GM20000 (cell line): ENCODE measurements around the gene PDZRN3.

ENCODE experiments used
- DNase-seq: peaks from one replicate; pipeline ENCODE4 v3.0.0; 2012; ENCODE audit warnings: low spot score
- TF ChIP-seq, protein P1 (sequence below): IDR thresholded peaks from 2 replicates; pipeline ENCODE4 v1.5.1; 2012; ENCODE audit warnings: mild to moderate bottlenecking, control low read depth; ENCODE audit errors: extremely low read depth, missing control alignments

Gene PDZRN3

DNA sequence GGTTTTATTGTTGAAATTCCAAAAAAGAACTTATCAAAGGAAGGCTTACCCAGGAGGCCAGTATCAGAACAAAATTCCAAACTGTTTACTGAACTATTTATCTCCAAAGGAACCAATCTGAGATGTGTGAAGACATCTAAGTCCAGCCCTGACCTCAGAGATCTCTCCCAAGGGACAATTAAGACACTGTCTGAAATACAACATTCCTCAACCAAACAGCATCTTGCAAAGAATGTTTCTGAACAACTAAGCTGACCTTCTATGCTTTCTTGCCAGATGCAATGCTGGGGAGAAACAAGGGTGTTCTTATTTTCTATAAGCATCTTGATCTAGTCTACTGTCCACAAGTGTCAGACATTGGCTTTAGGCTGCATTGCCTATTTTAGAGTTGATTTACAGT is 13.6 kb downstream of the PDZRN3 start:
- DNase-seq: no peak
- TF ChIP-seq, protein P1, sequence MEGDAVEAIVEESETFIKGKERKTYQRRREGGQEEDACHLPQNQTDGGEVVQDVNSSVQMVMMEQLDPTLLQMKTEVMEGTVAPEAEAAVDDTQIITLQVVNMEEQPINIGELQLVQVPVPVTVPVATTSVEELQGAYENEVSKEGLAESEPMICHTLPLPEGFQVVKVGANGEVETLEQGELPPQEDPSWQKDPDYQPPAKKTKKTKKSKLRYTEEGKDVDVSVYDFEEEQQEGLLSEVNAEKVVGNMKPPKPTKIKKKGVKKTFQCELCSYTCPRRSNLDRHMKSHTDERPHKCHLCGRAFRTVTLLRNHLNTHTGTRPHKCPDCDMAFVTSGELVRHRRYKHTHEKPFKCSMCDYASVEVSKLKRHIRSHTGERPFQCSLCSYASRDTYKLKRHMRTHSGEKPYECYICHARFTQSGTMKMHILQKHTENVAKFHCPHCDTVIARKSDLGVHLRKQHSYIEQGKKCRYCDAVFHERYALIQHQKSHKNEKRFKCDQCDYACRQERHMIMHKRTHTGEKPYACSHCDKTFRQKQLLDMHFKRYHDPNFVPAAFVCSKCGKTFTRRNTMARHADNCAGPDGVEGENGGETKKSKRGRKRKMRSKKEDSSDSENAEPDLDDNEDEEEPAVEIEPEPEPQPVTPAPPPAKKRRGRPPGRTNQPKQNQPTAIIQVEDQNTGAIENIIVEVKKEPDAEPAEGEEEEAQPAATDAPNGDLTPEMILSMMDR: no peak

DNA sequence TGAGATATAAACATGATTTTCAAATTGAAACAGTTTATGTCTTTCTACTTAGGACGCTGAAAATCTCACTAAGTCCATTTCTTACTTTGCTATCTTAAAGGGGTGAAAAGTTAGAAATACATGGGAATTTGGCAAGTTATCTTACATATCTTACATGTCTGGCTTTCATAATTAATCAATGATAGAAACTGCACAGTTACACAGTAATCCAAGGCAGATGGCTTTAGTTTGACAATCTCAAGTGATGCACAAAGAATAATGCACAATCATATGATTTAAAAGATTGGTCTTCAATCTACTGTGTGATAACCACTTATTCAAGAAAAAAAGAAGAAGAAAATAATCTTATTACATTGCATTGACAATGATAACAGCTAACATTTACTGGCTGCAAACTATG is 14.2 kb downstream of the PDZRN3 start:
- TF ChIP-seq, protein P1: no peak
- DNase-seq: no peak

DNA sequence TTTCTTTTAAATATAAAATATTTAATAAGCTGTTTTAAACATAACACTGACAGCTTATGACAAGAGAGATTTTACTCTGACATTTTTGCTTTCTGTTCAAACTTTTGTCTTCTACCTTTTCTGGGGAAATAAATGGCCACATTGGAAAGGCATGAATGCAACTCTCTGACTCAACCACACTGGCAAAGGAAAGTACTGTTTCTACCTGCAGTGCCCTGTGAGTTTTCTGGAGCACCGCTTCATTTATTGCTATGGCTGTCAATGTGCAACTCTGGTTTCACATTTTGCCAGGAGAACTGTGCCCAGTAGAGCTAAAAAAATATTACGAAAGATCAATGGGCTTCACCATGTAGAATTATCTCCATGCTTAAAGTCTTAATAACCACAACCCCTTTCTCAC is 15.1 kb downstream of the PDZRN3 start:
- TF ChIP-seq, protein P1: no peak
- DNase-seq: no peak

DNA sequence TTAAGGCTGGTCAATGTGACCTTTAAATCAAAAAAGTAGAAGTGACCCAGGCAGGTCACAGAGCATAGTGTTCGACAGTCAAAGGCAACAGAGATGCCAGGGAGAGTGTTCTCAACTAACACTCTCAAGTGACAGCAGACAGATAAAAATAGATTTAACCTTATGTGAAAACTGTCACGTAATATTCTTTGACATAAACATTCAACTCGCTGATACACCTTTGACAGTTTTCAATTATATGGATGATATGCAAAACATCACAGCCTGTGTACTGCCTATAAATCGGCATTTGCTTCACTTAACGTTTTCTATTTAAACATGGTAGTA is 15.5 kb downstream of the PDZRN3 start:
- no peak for DNase-seq
- TF ChIP-seq, protein P1: no peak

DNA sequence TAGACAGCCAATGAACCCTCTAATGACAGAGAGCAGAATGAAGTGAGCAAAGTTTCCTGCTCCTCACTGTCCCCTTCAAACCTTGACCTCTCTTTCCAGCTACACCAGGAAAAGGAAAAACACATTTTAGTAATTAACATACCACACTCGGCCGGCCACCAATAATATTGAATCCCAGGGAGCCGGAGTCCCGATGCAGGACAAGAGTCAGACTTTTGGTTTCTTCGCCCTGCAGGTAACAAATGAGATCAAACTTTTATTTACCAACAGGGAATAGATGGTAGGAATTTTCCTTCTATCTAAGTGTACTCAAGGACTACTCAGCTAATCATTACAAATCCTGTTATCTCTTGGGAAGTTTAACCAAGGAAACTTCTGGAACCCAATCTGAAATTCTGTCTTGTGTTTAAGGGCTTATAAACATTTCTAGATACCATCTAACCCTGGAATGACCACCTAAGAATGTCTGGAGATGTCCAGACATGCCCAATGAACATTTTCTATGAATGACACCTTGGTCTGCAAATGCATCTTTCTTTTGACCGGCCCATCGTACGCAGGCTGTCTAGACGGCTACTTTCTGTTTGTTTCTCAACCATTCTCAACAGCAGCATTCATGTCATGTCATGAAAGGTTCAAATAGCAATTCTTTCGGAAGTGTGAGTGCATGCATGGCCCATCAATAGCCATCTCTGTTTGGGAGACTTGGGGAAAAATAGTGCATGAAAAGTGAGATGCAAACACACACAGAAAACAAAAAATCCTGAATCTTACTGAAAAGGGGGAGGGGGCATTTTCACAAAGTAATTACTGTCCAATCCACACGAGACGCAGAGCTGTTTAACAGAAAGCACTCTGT is 16.1 kb downstream of the PDZRN3 start:
- TF ChIP-seq, protein P1: no peak
- no peak for DNase-seq

DNA sequence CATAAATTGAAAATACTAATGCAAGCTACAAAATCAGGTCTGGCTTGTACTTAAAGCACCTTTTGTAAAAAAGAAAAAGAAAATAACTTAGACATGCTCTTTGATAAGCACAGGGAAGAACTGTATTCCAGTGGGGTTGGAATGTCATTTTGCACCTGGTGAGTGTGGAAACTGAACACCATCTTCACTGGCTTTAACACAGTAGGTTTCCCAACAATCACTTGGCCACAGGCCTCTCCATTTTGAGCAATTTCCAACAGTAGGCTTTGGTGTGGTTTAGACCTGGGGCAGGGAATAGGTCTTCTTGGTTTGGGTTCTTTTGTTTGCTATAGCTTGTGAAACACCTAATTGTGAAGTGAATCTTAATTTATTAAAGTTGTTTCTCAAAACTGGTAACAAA is 18.9 kb downstream of the PDZRN3 start:
- TF ChIP-seq, protein P1: no peak

DNA sequence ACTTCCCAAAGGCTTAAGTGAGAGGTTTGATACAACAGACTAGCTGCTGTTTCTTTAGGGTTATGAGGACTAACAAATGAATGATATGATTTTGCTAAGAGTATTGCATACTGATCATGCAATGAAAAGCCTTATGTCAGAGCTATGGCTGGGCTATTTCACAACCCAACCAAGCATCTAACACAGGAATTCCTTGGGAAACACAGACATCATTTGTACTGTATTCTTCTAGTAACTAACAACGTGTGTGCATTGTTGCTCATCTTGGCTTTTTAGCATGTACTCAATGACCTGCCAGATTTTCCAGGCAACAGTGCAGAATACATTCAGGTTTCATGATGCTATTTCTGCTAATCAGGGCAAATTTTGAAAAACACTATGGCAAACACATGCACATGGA is 19.3 kb downstream of the PDZRN3 start:
- TF ChIP-seq, protein P1: no peak
- DNase-seq: no peak

More for the DNA sequence above, 18.9 kb downstream of the PDZRN3 start:
- no peak for DNase-seq
